Measurements from ENCODE around the gene DIS3L2.

DNA sequence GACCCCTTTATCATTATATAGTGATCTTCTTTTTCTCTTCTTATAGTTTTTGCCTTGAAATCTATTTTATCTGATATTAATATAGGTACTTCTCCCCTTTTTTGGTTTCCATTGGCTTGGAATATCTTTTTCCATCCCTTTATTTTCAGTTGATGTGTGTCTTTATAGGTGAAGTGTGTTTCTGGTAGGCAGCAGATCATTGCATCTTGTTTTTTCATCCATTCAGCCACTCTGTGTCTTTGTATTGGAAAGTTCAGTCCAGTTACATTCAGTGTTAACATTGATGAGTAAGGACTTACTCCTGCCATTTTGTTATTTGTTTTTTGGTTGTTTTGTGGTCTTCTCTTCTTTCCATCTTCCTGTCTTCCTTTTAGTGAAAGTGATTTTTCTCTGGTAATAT lies 133.4 kb downstream of the DIS3L2 start:
- no peak for TF ChIP-seq TCF4 (CRISPR knock-in tag; IDR thresholded peaks at IDR 0.05; ENCODE audit: borderline replicate concordance)
- TF ChIP-seq, protein P1, sequence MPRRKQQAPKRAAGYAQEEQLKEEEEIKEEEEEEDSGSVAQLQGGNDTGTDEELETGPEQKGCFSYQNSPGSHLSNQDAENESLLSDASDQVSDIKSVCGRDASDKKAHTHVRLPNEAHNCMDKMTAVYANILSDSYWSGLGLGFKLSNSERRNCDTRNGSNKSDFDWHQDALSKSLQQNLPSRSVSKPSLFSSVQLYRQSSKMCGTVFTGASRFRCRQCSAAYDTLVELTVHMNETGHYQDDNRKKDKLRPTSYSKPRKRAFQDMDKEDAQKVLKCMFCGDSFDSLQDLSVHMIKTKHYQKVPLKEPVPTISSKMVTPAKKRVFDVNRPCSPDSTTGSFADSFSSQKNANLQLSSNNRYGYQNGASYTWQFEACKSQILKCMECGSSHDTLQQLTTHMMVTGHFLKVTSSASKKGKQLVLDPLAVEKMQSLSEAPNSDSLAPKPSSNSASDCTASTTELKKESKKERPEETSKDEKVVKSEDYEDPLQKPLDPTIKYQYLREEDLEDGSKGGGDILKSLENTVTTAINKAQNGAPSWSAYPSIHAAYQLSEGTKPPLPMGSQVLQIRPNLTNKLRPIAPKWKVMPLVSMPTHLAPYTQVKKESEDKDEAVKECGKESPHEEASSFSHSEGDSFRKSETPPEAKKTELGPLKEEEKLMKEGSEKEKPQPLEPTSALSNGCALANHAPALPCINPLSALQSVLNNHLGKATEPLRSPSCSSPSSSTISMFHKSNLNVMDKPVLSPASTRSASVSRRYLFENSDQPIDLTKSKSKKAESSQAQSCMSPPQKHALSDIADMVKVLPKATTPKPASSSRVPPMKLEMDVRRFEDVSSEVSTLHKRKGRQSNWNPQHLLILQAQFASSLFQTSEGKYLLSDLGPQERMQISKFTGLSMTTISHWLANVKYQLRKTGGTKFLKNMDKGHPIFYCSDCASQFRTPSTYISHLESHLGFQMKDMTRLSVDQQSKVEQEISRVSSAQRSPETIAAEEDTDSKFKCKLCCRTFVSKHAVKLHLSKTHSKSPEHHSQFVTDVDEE (CRISPR knock-in tag; IDR thresholded peaks at IDR 0.05), result no peak

Data from SK-N-SH treated with all-trans-retinoic acid at 6 μM for 48 hours (cell line).